Upper lobe of left lung (tissue), 6 donors: ENCODE data around the gene CCDC148. TPM values are rescaled to one million over a fixed set of nuclear protein-coding genes. Genes with fewer than 3 reads are reported as not detected.

Experiments used
- ATAC-seq, 2 donors: fragments of 200-7000 bp; cut with Tn5 transposase; one replicate each; pipeline ENCODE4 v1.9.1; 2022; ENCODE audit warnings: mild to moderate bottlenecking in 2 of 2, moderate library complexity in 2 of 2; ENCODE audit not compliant: low FRiP score in 2 of 2
- DNase-seq, 2 donors: peaks; one replicate each; pipeline ENCODE4 v3.0.0-alpha.2; 2019 to 2020
- H3K27ac ChIP-seq, 4 donors: fragments of 200-600 bp; sonication (generic); one replicate each; pipeline ENCODE4 v1.5.1; 2016 to 2019
- H3K27me3 ChIP-seq, 4 donors: fragments of 200-600 bp; sonication (generic); one replicate each; pipeline ENCODE4 v1.5.1; 2017 to 2019
- H3K36me3 ChIP-seq, 4 donors: fragments of 200-600 bp; sonication (generic); one replicate each; pipeline ENCODE4 v1.5.1; 2016 to 2019
- H3K4me1 ChIP-seq, 4 donors: fragments of 200-600 bp; sonication (generic); one replicate each; pipeline ENCODE4 v1.5.1; 2018 to 2019
- H3K4me3 ChIP-seq, 4 donors: fragments of 200-600 bp; sonication (generic); one replicate each; pipeline ENCODE4 v1.5.1; 2017 to 2019; ENCODE audit warnings: mild to moderate bottlenecking in 2 of 4, moderate library complexity in 1 of 4
- H3K9me3 ChIP-seq, 4 donors: fragments of 200-600 bp; sonication (generic); one replicate each; pipeline ENCODE4 v1.5.1; 2018 to 2019
- EP300 ChIP-seq, 4 donors: sonication (generic); formaldehyde crosslinking; IDR thresholded peaks; one replicate each; pipeline ENCODE4 v1.5.1; 2017; ENCODE audit warnings: antibody characterized with exemption in 4 of 4, control low read depth in 2 of 4
- POLR2A ChIP-seq, 4 donors: fragments of 450-650 bp; IDR thresholded peaks; one replicate each; pipeline ENCODE4 v1.5.1; 2016 to 2017; ENCODE audit warnings: antibody characterized with exemption in 4 of 4, mild to moderate bottlenecking in 2 of 4
- POLR2AphosphoS5 ChIP-seq, 2 donors: sonication (generic); formaldehyde crosslinking; IDR thresholded peaks; one replicate each; pipeline ENCODE4 v1.5.1; 2017; ENCODE audit warnings: antibody characterized with exemption in 2 of 2
- WGBS, 2 donors: methylation state at CpG; one replicate each; pipeline ENCODE4 v1.1.5; 2017 to 2018; 5-methylcytosine and 5-hydroxymethylcytosine counted together
- small RNA-seq, 4 donors: library from RNA; depleted of rRNA; stranded (forward); fragments of <200 nt; gene quantifications; one replicate each; pipeline ENCODE3, GENCODE V24; 2016
- total RNA-seq, 6 donors: library from RNA; depleted of rRNA in 4 of 6; stranded (reverse); fragments of >200 nt in 4 of 6; gene quantifications; one replicate each; pipeline versions ENCODE4 v1.1.0 to v1.2.1, GENCODE V29; 2016 to 2021
- TF ChIP-seq, protein P1 (sequence below), 6 experiments: fragments of 450-650 bp in 4 of 6; fragments of 200-600 bp in 2 of 6; sonication (generic) in 2 of 6; IDR thresholded peaks; one replicate each; pipeline ENCODE4 v1.5.1; 2016 to 2019; ENCODE audit warnings: antibody characterized with exemption in 6 of 6
- donor health status: DM: no; HTN: no; CAD: no; lungs with moderate emphysema.
- donor health status: DM: no; HTN: yes; CAD: no; lungs with severe emphysema.

The CCDC148 gene
- total RNA-seq, 6 donors from 2014 or later: 0.69 to 4.2 (median 1.9) TPM

DNA sequence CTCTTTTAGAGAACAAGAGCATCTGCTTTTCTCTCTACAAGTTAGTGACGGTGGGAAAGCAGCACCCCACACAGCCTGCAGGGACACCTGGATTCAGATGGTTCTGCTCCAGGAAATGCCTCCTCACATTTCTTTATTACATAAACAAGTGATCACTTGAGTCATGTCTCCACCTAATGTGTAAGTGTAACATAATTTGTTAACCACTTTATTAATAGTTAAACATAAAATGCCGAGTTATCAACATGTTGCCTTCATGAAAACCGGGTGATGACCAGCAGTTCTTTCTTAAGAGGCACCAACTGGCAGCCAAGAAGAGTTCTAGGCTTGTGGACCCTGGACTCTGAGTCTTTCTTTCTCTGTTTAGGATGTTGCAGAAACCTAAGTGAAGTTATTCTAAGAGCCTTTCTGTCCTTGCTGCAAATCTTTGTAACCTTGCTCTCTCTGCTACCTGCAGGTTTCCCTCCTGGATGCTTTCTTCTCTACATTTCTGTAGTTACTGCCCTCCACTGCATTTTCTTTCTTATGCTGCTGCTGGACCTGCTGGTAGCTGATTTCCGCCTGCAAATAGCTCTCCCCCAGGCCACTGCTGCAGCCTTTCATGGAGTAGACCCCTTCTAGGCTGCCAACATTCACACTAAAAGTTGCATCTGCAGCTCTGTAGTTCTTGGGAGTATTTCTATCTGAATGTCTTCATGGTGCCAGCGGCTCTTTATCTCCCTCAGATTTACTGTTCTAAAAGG is 330.6 kb downstream of the CCDC148 start:
- peaks cover 0 to 3% (median 0%) of the 10 kb centered on the region in 4 donors for H3K4me1 ChIP-seq
- no peak overlapping the region for H3K4me3 ChIP-seq
- no peaks in the 10 kb centered on the region for H3K27me3 ChIP-seq
- WGBS, 2 donors: 75 to 78% methylated on average over 5 of the region's 5 CpGs
- H3K9me3 ChIP-seq: no peaks in the 10 kb centered on the region
- TF ChIP-seq EP300 (IDR thresholded peaks at IDR 0.05) (no peak), POLR2A (IDR thresholded peaks at IDR 0.05) (no peak), POLR2AphosphoS5 (IDR thresholded peaks at IDR 0.05) (no peak)
- TF ChIP-seq, protein P1, sequence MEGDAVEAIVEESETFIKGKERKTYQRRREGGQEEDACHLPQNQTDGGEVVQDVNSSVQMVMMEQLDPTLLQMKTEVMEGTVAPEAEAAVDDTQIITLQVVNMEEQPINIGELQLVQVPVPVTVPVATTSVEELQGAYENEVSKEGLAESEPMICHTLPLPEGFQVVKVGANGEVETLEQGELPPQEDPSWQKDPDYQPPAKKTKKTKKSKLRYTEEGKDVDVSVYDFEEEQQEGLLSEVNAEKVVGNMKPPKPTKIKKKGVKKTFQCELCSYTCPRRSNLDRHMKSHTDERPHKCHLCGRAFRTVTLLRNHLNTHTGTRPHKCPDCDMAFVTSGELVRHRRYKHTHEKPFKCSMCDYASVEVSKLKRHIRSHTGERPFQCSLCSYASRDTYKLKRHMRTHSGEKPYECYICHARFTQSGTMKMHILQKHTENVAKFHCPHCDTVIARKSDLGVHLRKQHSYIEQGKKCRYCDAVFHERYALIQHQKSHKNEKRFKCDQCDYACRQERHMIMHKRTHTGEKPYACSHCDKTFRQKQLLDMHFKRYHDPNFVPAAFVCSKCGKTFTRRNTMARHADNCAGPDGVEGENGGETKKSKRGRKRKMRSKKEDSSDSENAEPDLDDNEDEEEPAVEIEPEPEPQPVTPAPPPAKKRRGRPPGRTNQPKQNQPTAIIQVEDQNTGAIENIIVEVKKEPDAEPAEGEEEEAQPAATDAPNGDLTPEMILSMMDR (IDR thresholded peaks at IDR 0.05): no peak
- H3K27ac ChIP-seq: no peak overlapping the region
- DNase-seq: no peak
- no peak for ATAC-seq
- H3K36me3 ChIP-seq: no peaks in the 10 kb centered on the region

DNA sequence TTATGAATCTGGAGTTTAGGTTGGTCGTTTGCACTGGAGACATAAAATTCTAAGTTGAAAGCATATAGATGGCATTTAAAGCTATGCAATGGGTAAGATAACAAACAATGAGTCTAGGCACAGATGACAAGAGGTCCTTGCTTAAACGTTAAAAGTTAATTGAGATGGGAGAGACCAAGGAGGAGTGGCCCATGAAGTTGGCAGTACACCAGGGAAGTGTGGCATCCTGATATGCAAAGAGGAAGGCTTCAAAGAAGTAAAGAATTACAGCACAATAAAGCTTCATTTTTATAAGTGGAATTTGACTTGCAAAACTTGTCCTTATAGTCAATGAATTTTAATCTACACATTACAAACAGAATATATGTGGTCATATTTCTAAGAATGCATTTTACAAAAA is 331.7 kb downstream of the CCDC148 start:
- Histone ChIP-seq H3K4me1 (no peaks in the 10 kb centered on the region), H3K36me3 (no peaks in the 10 kb centered on the region), H3K4me3 (no peak overlapping the region), H3K27ac (no peak overlapping the region), H3K27me3 (no peaks in the 10 kb centered on the region), H3K9me3 (no peaks in the 10 kb centered on the region)
- TF ChIP-seq EP300 (IDR thresholded peaks at IDR 0.05): no peak
- TF ChIP-seq POLR2A (IDR thresholded peaks at IDR 0.05): no peak
- TF ChIP-seq POLR2AphosphoS5 (IDR thresholded peaks at IDR 0.05): no peak
- TF ChIP-seq, protein P1 (IDR thresholded peaks at IDR 0.05): no peak
- 49% methylated on average over 2 of the region's 2 CpGs for WGBS, 2 donors
- ATAC-seq (no peak), DNase-seq (no peak)

Small RNAs within 50 kb of the gene (small RNA-seq; reads per million reads assigned to genes)
- gene RN7SL393P: 0 reads per million in 4 donors

Other genes starting within 250 kb of the CCDC148 start
- gene PKP4, start 199 bp upstream of the CCDC148 start, total RNA-seq: 100 to 1,000 TPM in 1 of 6 donors, 10 to 100 TPM in 5; 37.5 to 160 (median 60.8) TPM